HepG2 (cell line): ENCODE measurements around the gene TEX55. TPM values are rescaled to one million over a fixed set of nuclear protein-coding genes. Genes with fewer than 3 reads are reported as not detected.
A peak's percentile ranks its signal among the peaks of the same experiment; 100 is the strongest.

Experiments
- ATAC-seq: fragments of 200-7000 bp; cut with Tn5 transposase; 3 replicates; pipeline ENCODE4 v1.9.1; 2020; ENCODE audit warnings: mild to moderate bottlenecking, moderate library complexity
- Bru-seq: library from RNA; stranded (reverse); fragments of 400-500 nt; gene quantifications from one replicate; lab custom pipeline; 2021; lab: Mats Ljungman, UMichigan
- BruChase-seq, 2 experiments: library from RNA; stranded (reverse); fragments of 400-500 nt; gene quantifications; one replicate each; lab custom pipeline; 2021; lab: Mats Ljungman, UMichigan
- BruUV-seq: library from RNA; stranded (reverse); fragments of 400-500 nt; replicated peaks from 2 replicates; lab custom pipeline; 2021; lab: Mats Ljungman, UMichigan
- CTCF ChIA-PET: fragments of 300-600 bp; formaldehyde crosslinking; extraction: SDS; loops from one replicate; lab custom pipeline; 2021; ENCODE audit warnings: low total read pairs, inconsistent platforms, low intra/inter-chr PET ratio; lab: Yijun Ruan, JAX
- POLR2A ChIA-PET: fragments of 350-600 bp; sonication (Branson Sonifier 250); formaldehyde crosslinking; loops from one replicate; lab custom pipeline; 2020; ENCODE audit warnings: antibody characterized with exemption, inconsistent platforms; lab: Yijun Ruan, JAX
- DNase-seq: peaks from one replicate; pipeline ENCODE4 v3.0.0-alpha.2; 2015; ENCODE audit warnings: low spot score
- FAIRE-seq: peaks from 3 replicates; lab custom pipeline; 2011; peaks lifted over from hg19 to GRCh38; lab: Jason Lieb, UNC
- H2AFZ ChIP-seq: one replicate; pipeline ENCODE4 v1.6.1; 2011; ENCODE audit warnings: low read length, inconsistent platforms
- H3K27ac ChIP-seq: fragments of 300-600 bp; 3 replicates; pipeline ENCODE4 v1.8.0; 2011; ENCODE audit warnings: mixed run types, mild to moderate bottlenecking, mixed read lengths, low read length, inconsistent platforms; ENCODE audit not compliant: insufficient read depth; ENCODE audit errors: extremely low read length
- H3K27me3 ChIP-seq, 2 experiments: fragments of 200-600 bp in 1 of 2; 2 replicates in 1 of 2; 3 replicates in 1 of 2; pipeline versions ENCODE4 v1.6.0 to v1.8.0; 2011; ENCODE audit warnings: low read length in 2 of 2, mild to moderate bottlenecking in 2 of 2, moderate library complexity in 2 of 2, inconsistent platforms in 1 of 2; ENCODE audit not compliant: insufficient read depth in 2 of 2, control insufficient read depth in 1 of 2
- H3K36me3 ChIP-seq, 2 experiments: fragments of 200-600 bp in 1 of 2; replicated peaks in 1 of 2; 2 replicates in 1 of 2; 3 replicates in 1 of 2; pipeline versions ENCODE4 v1.5.1 to v1.8.0; 2011; ENCODE audit warnings: low read length in 2 of 2, inconsistent platforms in 1 of 2; ENCODE audit not compliant: insufficient read depth in 2 of 2, control insufficient read depth in 1 of 2
- H3K4me1 ChIP-seq: 2 replicates; pipeline ENCODE4 v1.5.1; 2012; ENCODE audit warnings: low read length, inconsistent platforms; ENCODE audit not compliant: insufficient read depth
- H3K4me2 ChIP-seq: 2 replicates; pipeline ENCODE4 v1.6.0; 2011; ENCODE audit warnings: low read depth, low read length, inconsistent platforms
- H3K4me3 ChIP-seq, 3 experiments: fragments of 200-600 bp in 1 of 3; sonication (generic), shearing (Covaris generic) in 1 of 3; replicated peaks in 1 of 3; 2 replicates each; pipeline ENCODE4 v1.5.1; 2011 to 2016; ENCODE audit warnings: low read length in 3 of 3, inconsistent platforms in 2 of 3, low read depth in 2 of 3, mild to moderate bottlenecking in 2 of 3, control low read depth in 1 of 3, mixed read lengths in 1 of 3; ENCODE audit not compliant: insufficient read depth in 1 of 3
- H3K79me2 ChIP-seq: one replicate; pipeline ENCODE4 v1.6.1; 2011; ENCODE audit warnings: low read length, inconsistent platforms; ENCODE audit not compliant: insufficient read depth
- H3K9ac ChIP-seq: 2 replicates; pipeline ENCODE4 v1.6.0; 2011; ENCODE audit warnings: mild to moderate bottlenecking, low read depth, low read length, inconsistent platforms; ENCODE audit not compliant: insufficient read depth
- H3K9me3 ChIP-seq: 2 replicates; pipeline ENCODE4 v1.5.1; 2012; ENCODE audit warnings: mild to moderate bottlenecking, low read length
- H4K20me1 ChIP-seq: 2 replicates; pipeline ENCODE4 v1.6.0; 2011; ENCODE audit warnings: inconsistent platforms, mild to moderate bottlenecking, low read length, moderate library complexity; ENCODE audit not compliant: insufficient read depth
- HCFC1 ChIP-seq: fragments of 150-350 bp; IDR thresholded peaks from 2 replicates; pipeline ENCODE4 v1.6.1; 2014; ENCODE audit warnings: low read depth, low read length
- HNF1B ChIP-seq: sonication (generic); formaldehyde crosslinking; IDR thresholded peaks from 2 replicates; pipeline ENCODE4 v1.5.1; 2020; ENCODE audit warnings: mild to moderate bottlenecking, moderate library complexity, missing genetic modification reagents
- MAX ChIP-seq: IDR thresholded peaks from 2 replicates; pipeline ENCODE4 v1.6.1; 2012; ENCODE audit warnings: inconsistent platforms
- NFRKB ChIP-seq: fragments of 450-650 bp; IDR thresholded peaks from 2 replicates; pipeline ENCODE4 v1.6.1; 2017
- NR2F6 ChIP-seq, 2 experiments: IDR thresholded peaks; 2 replicates each; pipeline ENCODE4 v1.6.1; 2016; ENCODE audit warnings: antibody characterized with exemption in 1 of 2, mild to moderate bottlenecking in 1 of 2
- RAD21 ChIP-seq: fragments of 450-650 bp; formaldehyde crosslinking; IDR thresholded peaks from 2 replicates; pipeline ENCODE4 v1.5.0; 2020; ENCODE audit warnings: mild to moderate bottlenecking
- REPIN1 ChIP-seq: sonication (generic); formaldehyde crosslinking; IDR thresholded peaks from 2 replicates; pipeline ENCODE4 v1.8.0; 2022; ENCODE audit warnings: missing genetic modification reagents, low read depth, mild to moderate bottlenecking, borderline replicate concordance
- SMC3 ChIP-seq: IDR thresholded peaks from 2 replicates; pipeline ENCODE4 v1.6.1; 2011; ENCODE audit warnings: low read length, improper control_type of control experiment
- STAG1 ChIP-seq: sonication (generic); formaldehyde crosslinking; IDR thresholded peaks from 2 replicates; pipeline ENCODE4 v1.4.0; 2020; ENCODE audit warnings: missing genetic modification reagents
- ZBTB10 ChIP-seq: sonication (generic); formaldehyde crosslinking; IDR thresholded peaks from 2 replicates; pipeline ENCODE4 v1.4.0; 2020; ENCODE audit warnings: missing genetic modification reagents, borderline replicate concordance
- ZFX ChIP-seq: sonication (generic); formaldehyde crosslinking; IDR thresholded peaks from 2 replicates; pipeline ENCODE4 v1.4.0; 2020; ENCODE audit warnings: mild to moderate bottlenecking, low read depth, missing genetic modification reagents, moderate library complexity
- ZZZ3 ChIP-seq: sonication (generic); formaldehyde crosslinking; IDR thresholded peaks from 2 replicates; pipeline ENCODE4 v1.4.0; 2020; ENCODE audit warnings: missing genetic modification reagents, mild to moderate bottlenecking, borderline replicate concordance
- WGBS: methylation state at CpG from one replicate; pipeline ENCODE4 v1.1.6; 2017; ENCODE audit warnings: low lambda C conversion rate; 5-methylcytosine and 5-hydroxymethylcytosine counted together
- in situ Hi-C: cut with HindIII; loops from 2 replicates; pipeline ENCODE4 v1.10.0; 2017; ENCODE audit warnings: low pct_unique_long_range_greater_than_20kb; ENCODE audit not compliant: extremely low pct_ligation_motif_present
- intact Hi-C: fragments of 100-400 bp; cut with micrococcal nuclease; formaldehyde crosslinking; loops from one replicate; pipeline ENCODE4 v1.10.0; 2022; ENCODE audit not compliant: unreplicated experiment
- long read RNA-seq, 2 experiments: library from RNA in 1 of 2; library from polyadenylated mRNA in 1 of 2; stranded (forward) in 1 of 2; unstranded in 1 of 2; transcript quantifications; one replicate each; pipeline ENCODE4 v2.0.0, GENCODE V29; 2019 to 2022
- polyA minus RNA-seq, 3 experiments: library from RNA; depleted of rRNA, polyadenylated mRNA; stranded (reverse); fragments of >200 nt; gene quantifications; 2 replicates each; pipeline ENCODE4 v1.2.3, GENCODE V29; 2011; ENCODE audit warnings: low replicate concordance in 1 of 3
- polyA plus RNA-seq, 8 experiments: library from polyadenylated mRNA; depleted of rRNA in 3 of 8; stranded (reverse) in 7 of 8; unstranded in 1 of 8; fragments of >200 nt; fragmentation: Illumina TruSeq in 4 of 8; extraction: Trizol in 4 of 8; gene quantifications; 2 replicates each; pipeline versions ENCODE4 v1.2.1 to v1.2.3, GENCODE V29; 2011 to 2016; ENCODE audit warnings: low read depth in 4 of 8, missing spikeins in 1 of 8, mixed read lengths in 1 of 8; ENCODE audit not compliant: insufficient read depth in 1 of 8
- total RNA-seq, 5 experiments: library from RNA; depleted of rRNA; stranded (reverse); fragments of >200 nt; fragmentation: Illumina TruSeq; extraction: Trizol; gene quantifications; 2 replicates each; pipeline ENCODE4 v1.2.3, GENCODE V29; 2016; ENCODE audit warnings: low read depth in 1 of 5

Gene TEX55
- not detected in 2 replicates for total RNA-seq (2016; rRNA removed; fragmentation: Illumina TruSeq; extraction: Trizol)
- total RNA-seq (2016; cell fraction: cytosol; rRNA removed; fragmentation: Illumina TruSeq; extraction: Trizol; ENCODE audit: low read depth), result not detected in 2 replicates
- total RNA-seq (2016; cell fraction: insoluble cytoplasmic fraction; rRNA removed; fragmentation: Illumina TruSeq; extraction: Trizol), result not detected in 2 replicates
- total RNA-seq (2016; cell fraction: membrane; rRNA removed; fragmentation: Illumina TruSeq; extraction: Trizol), result not detected in 2 replicates
- not detected in 2 replicates for total RNA-seq (2016; cell fraction: nucleus; rRNA removed; fragmentation: Illumina TruSeq; extraction: Trizol)
- not detected in 2 replicates for polyA plus RNA-seq (2011; rRNA removed)
- polyA plus RNA-seq (2011; cell fraction: cytosol; rRNA removed), result not detected in 2 replicates
- not detected in 2 replicates for polyA plus RNA-seq (2011; cell fraction: nucleus; rRNA removed)
- not detected in 2 replicates for polyA plus RNA-seq (2012)
- polyA plus RNA-seq (2016; cell fraction: cytosol; fragmentation: Illumina TruSeq; extraction: Trizol; ENCODE audit: low read depth), result not detected in 2 replicates
- polyA plus RNA-seq (2016; cell fraction: insoluble cytoplasmic fraction; fragmentation: Illumina TruSeq; extraction: Trizol; ENCODE audit: low read depth), result not detected in 2 replicates
- polyA plus RNA-seq (2016; cell fraction: membrane; fragmentation: Illumina TruSeq; extraction: Trizol; ENCODE audit: low read depth), result not detected in 2 replicates
- not detected in 2 replicates for polyA plus RNA-seq (2016; cell fraction: nucleus; fragmentation: Illumina TruSeq; extraction: Trizol; ENCODE audit: insufficient read depth, low read depth)
- polyA minus RNA-seq (2011; rRNA and poly(A)+ RNA removed; ENCODE audit: low replicate concordance), result not detected in 2 replicates
- polyA minus RNA-seq (2011; cell fraction: cytosol; rRNA and poly(A)+ RNA removed), result not detected in 2 replicates
- not detected in 2 replicates for polyA minus RNA-seq (2011; cell fraction: nucleus; rRNA and poly(A)+ RNA removed)
- not detected for Bru-seq, nascent RNA
- BruChase-seq, experiment 1, labeled RNA remaining after a 6-hour chase, result not detected
- BruChase-seq, experiment 2, labeled RNA remaining after a 2-hour chase, result not detected
- long read RNA-seq, experiment 1, result 0 reads
- long read RNA-seq, experiment 2, result 0 reads

- Histone ChIP-seq H3K9me3 (no peaks in the 10 kb centered on the region), H3K4me2 (no peak within 1 kb of the TSS), H4K20me1 (no peaks in the 10 kb centered on the region), H3K9ac (no peak within 1 kb of the TSS), H2AFZ (peak within 1 kb of the TSS; percentile 45), H3K4me3 (no peak within 1 kb of the TSS), H3K27ac (no peak within 1 kb of the TSS), H3K4me1 (no peaks in the 10 kb centered on the region), H3K36me3 (no peaks in the 10 kb centered on the region), H3K79me2 (no peaks in the 10 kb centered on the region), H3K27me3 (no peaks in the 10 kb centered on the region)
- DNase-seq (peak; percentile 30), FAIRE-seq (peak; percentile 68), ATAC-seq (peak; percentile 97)
- in situ Hi-C loops, result loop anchor here (5.0 to 25.0 kb wide), 2 partner anchors 102 to 542 kb away; partner anchors contain the start of gene COX17
- POLR2A ChIA-PET, result no interaction called here
- WGBS, result 44% methylated on average over 12 of the region's 23 CpGs
- CTCF ChIA-PET, result interaction anchor here (2.0 kb wide), 2 partner anchors 96 to 536 kb away, joined by 13 to 18 read pairs; partner anchors contain the start of gene B4GALT4
- BruUV-seq, result no TSS peak
- intact Hi-C loops, result loop anchor here (1.0 kb wide), 1 partner anchor 96 kb away; no protein-coding TSS in a partner anchor
- TF ChIP-seq REPIN1 (CRISPR knock-in tag), result peak; percentile 44; the same call in 1 of the 2 replicates
- TF ChIP-seq HCFC1, result no peak
- TF ChIP-seq MAX, result 0 out of 2 replicates have a peak, but pooled peaks have one; percentile 29
- no peak for TF ChIP-seq ZZZ3 (CRISPR knock-in tag)
- peak; percentile 44; the same call in 1 of the 2 replicates for TF ChIP-seq RAD21
- TF ChIP-seq STAG1, result peak; percentile 67
- TF ChIP-seq NFRKB, result no peak
- TF ChIP-seq NR2F6 (IDR thresholded peaks at IDR 0.05), result no peak
- TF ChIP-seq NR2F6 (CRISPR knock-in tag; IDR thresholded peaks at IDR 0.05), result 0 out of 2 replicates have a peak, but pooled peaks have one; percentile 16
- no peak for TF ChIP-seq ZBTB10
- peak; percentile 18; the same call in 1 of the 2 replicates for TF ChIP-seq ZFX
- peak; percentile 59; the same call in 1 of the 2 replicates for TF ChIP-seq HNF1B (CRISPR knock-in tag)
- peak; percentile 72 for TF ChIP-seq SMC3
Measured at GRCh38 chr3:119145500-119146167, at the start of gene TEX55. TEX55 (plus strand) TSS chr3:119146165; CDS start chr3:119146190, 25 bp downstream.
